ENCODE results near the gene KREMEN2. TPM values are rescaled to one million over a fixed set of nuclear protein-coding genes. Genes with fewer than 3 reads are reported as not detected.

Gene KREMEN2
- total and polyA plus RNA-seq, 2 of the 8 experiments (the other 6 are each of a cell fraction or from before 2014, with no cell fraction given) = 6.6 to 7.0 TPM

GRCh38 chr16:2953706-2954627, 10.1 kb upstream of the KREMEN2 start:
- Histone ChIP-seq H4K8ac (ENCODE audit: extremely low read depth, insufficient read depth, low read length) (peak overlapping the region; percentile 14; the same call in 1 of the 2 replicates), H2BK15ac (ENCODE audit: low read length) (peak overlapping the region; percentile 61; the same call in 1 of the 2 replicates), H3K56ac (replicated peaks; ENCODE audit: insufficient read length, low read depth, low read length) (no peak overlapping the region), H3K27ac (ENCODE audit: low read depth, low read length) (no peak overlapping the region), H4K91ac (replicated peaks; ENCODE audit: insufficient read length, low read length) (no peak overlapping the region), H2BK20ac (ENCODE audit: low read length) (peak overlapping the region; percentile 61; the same call in 1 of the 2 replicates), H3K18ac (ENCODE audit: extremely low read depth, low read length) (no peak overlapping the region), H3K4me1 (replicated peaks in 1 of 4; ENCODE audit: control insufficient read depth in 3 of 4, insufficient read depth in 4 of 4, low read length in 3 of 4) (peaks cover 3 to 26% (median 19%) of the 10 kb centered on the region in 4 experiments), H3K27me3 (replicated peaks in 1 of 4; ENCODE audit: control insufficient read depth in 3 of 4, extremely low read depth in 1 of 4, insufficient read depth in 3 of 4, low read length in 3 of 4) (no peaks in the 10 kb centered on the region; a peak in 1 of 7 replicates), H3K4me3 (ENCODE audit: extremely low read depth in 1 of 4, insufficient read depth in 2 of 4, low read depth in 3 of 4, low read length in 4 of 4) (no peak overlapping the region), H2BK12ac (ENCODE audit: low read depth, low read length) (peak overlapping the region; percentile 43; the same call in 1 of the 2 replicates), H3K79me2 (ENCODE audit: control insufficient read depth in 1 of 2, insufficient read depth in 2 of 2, low read length in 2 of 2) (no peaks in the 10 kb centered on the region), H3K4me2 (ENCODE audit: insufficient read depth in 1 of 2, low read depth in 2 of 2, low read length in 2 of 2) (no peak overlapping the region), H3K4ac (replicated peaks; ENCODE audit: insufficient read length, low read depth, low read length) (no peak overlapping the region), H4K5ac (ENCODE audit: insufficient read length, low read depth, low read length) (no peak overlapping the region), H3K9ac (replicated peaks in 1 of 4; ENCODE audit: extremely low read depth in 1 of 4, low read depth in 3 of 4, low read length in 3 of 4) (no peak overlapping the region), H3K79me1 (ENCODE audit: low read depth, low read length) (no peaks in the 10 kb centered on the region), H2BK5ac (ENCODE audit: low read depth, low read length) (no peak overlapping the region), H3K36me3 (ENCODE audit: control insufficient read depth in 2 of 4, insufficient read depth in 4 of 4, low read length in 3 of 4) (no peaks in the 10 kb centered on the region), H3K9me3 (ENCODE audit: insufficient read depth in 2 of 2, low read depth in 1 of 2, low read length in 1 of 2) (no peaks in the 10 kb centered on the region), H3K23ac (ENCODE audit: insufficient read length) (no peak overlapping the region), H2AFZ (ENCODE audit: low read length) (no peak overlapping the region), H3K23me2 (ENCODE audit: low read depth, low read length) (no peaks in the 10 kb centered on the region), H2BK120ac (replicated peaks; ENCODE audit: low read depth, low read length) (no peak overlapping the region), H2AK5ac (ENCODE audit: low read depth, low read length) (no peak overlapping the region), H3K14ac (ENCODE audit: insufficient read length) (no peak overlapping the region), H4K20me1 (replicated peaks in 1 of 2; ENCODE audit: control insufficient read depth in 1 of 2, insufficient read depth in 2 of 2, low read length in 2 of 2) (no peaks in the 10 kb centered on the region)
- 86% methylated on average over 31 of the region's 31 CpGs; no CpG with 5 or more reads in 1 of the 2 experiments for WGBS, 2 experiments (ENCODE audit: extremely low coverage in 1 of 2, insufficient coverage in 1 of 2, insufficient read length in 1 of 2, insufficient replicate concordance in 2 of 2, low coverage in 1 of 2, low lambda C conversion rate in 2 of 2, missing lambda C conversion rate in 1 of 2)
- no peak for DNase-seq (ENCODE audit: low read depth in 1 of 2, low spot score in 2 of 2)
- CTCF ChIA-PET (ENCODE audit: partially characterized antibody) = interaction anchor here (1.6 kb wide), 1 partner anchor 30 kb away, joined by 3 read pairs; no protein-coding TSS in a partner anchor
- TF ChIP-seq HDAC6 (IDR thresholded peaks at IDR 0.05; ENCODE audit: low read depth, low read length) (no peak), E2F6 (IDR thresholded peaks at IDR 0.05) (peak; percentile 79)
- no peak for FAIRE-seq
- POLR2A ChIA-PET (ENCODE audit: partially characterized antibody) = interaction anchor here (1.6 kb wide), 1 partner anchor 10 kb away, joined by 3 read pairs; the partner anchor contains the start of gene KREMEN2
